ENCODE results near the gene IL12RB2.

The IL12RB2 gene

DNA sequence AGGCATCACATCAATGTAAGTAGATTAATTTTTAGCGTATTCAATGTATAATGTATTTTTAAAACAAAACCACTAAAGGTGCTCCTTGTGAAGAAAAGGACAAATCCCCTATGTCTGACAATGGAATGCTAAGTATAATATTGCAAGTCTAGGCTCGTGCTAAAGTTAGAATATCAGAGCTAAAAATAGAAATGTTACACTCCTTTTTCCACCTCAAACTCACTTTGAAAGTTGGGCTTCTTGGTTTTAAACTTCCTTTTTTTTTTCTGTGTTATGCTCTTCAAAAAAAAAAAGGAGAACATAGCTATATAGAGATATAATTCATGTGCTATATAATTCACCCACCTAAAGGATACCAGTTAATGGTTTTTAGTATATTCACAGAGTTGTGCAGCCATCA lies 126.2 kb downstream of the IL12RB2 start:
- no peaks in the 10 kb centered on the region for H3K27me3 ChIP-seq (ENCODE audit: control insufficient read depth in 1 of 2, insufficient read depth in 1 of 2, low read length in 2 of 2)
- WGBS, result no CpG with 5 or more reads among the region's 2 CpGs
- no peak overlapping the region for H3K23ac ChIP-seq (ENCODE audit: low read length in 2 of 2)
- H3K79me1 ChIP-seq (replicated peaks; ENCODE audit: low read length, poor library complexity, severe bottlenecking), result peaks cover 2% of the 10 kb centered on the region
- no peak overlapping the region for H3K9ac ChIP-seq (ENCODE audit: low read length)
- no peak overlapping the region for H2AFZ ChIP-seq (ENCODE audit: low read depth, low read length)
- H3K27ac ChIP-seq (ENCODE audit: low read length, poor library complexity, severe bottlenecking), result no peak overlapping the region
- no peak overlapping the region for H3K14ac ChIP-seq (ENCODE audit: low read length in 2 of 2)
- H3K18ac ChIP-seq (ENCODE audit: low read depth in 1 of 2, low read length in 2 of 2), result no peak overlapping the region
- H3K4me3 ChIP-seq (ENCODE audit: insufficient read depth in 1 of 2, low read depth in 1 of 2, low read length in 2 of 2), result no peak overlapping the region
- H2AK5ac ChIP-seq (ENCODE audit: low read length, severe bottlenecking), result no peak overlapping the region
- no peak overlapping the region for H2BK120ac ChIP-seq (ENCODE audit: low read depth, low read length)
- H2BK12ac ChIP-seq (ENCODE audit: low read length in 2 of 2), result no peak overlapping the region
- H3K9me3 ChIP-seq (ENCODE audit: control insufficient read depth, low read length), result no peaks in the 10 kb centered on the region
- H2BK15ac ChIP-seq (ENCODE audit: low read depth, poor library complexity, severe bottlenecking), result no peak overlapping the region
- H3K4ac ChIP-seq (ENCODE audit: low read depth in 1 of 2, low read length in 2 of 2), result no peak overlapping the region
- no peak overlapping the region for H4K91ac ChIP-seq (ENCODE audit: low read length)
- DNase-seq, result no peak
- no peaks in the 10 kb centered on the region for H3K4me1 ChIP-seq (ENCODE audit: control insufficient read depth, insufficient read depth, low read depth, low read length)
- H3K4me2 ChIP-seq (ENCODE audit: low read length, poor library complexity, severe bottlenecking), result no peak overlapping the region
- no peaks in the 10 kb centered on the region for H3K36me3 ChIP-seq (ENCODE audit: control insufficient read depth in 1 of 2, insufficient read depth in 2 of 2, low read depth in 1 of 2, low read length in 2 of 2)
- H2BK5ac ChIP-seq (ENCODE audit: low read depth, low read length, poor library complexity, severe bottlenecking), result no peak overlapping the region
- H4K8ac ChIP-seq (ENCODE audit: low read length), result no peak overlapping the region

DNA sequence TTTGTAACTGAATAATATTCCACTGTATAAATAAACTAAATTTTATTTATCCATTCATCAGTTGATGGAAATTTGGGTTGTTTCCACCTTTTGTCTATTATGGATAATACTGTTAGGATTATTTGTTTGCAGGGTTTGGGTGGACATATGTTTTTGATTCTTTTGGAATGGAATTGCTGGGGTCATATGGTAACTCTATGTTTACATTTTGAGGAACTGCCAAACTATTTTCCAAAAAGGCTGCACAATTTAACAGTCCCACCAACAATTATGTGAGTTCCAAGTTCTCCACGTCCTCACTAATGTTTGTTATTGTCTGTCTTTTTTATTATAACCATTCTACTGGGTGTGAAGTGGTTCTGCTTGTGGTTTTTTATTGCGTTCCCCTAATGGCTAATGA lies 126.8 kb downstream of the IL12RB2 start:
- no peak overlapping the region for H2BK15ac ChIP-seq (ENCODE audit: low read depth, poor library complexity, severe bottlenecking)
- H3K4me3 ChIP-seq (ENCODE audit: insufficient read depth in 1 of 2, low read depth in 1 of 2, low read length in 2 of 2), result no peak overlapping the region
- no peak overlapping the region for H4K8ac ChIP-seq (ENCODE audit: low read length)
- no peak overlapping the region for H3K9ac ChIP-seq (ENCODE audit: low read length)
- no peaks in the 10 kb centered on the region for H3K9me3 ChIP-seq (ENCODE audit: control insufficient read depth, low read length)
- H2BK12ac ChIP-seq (ENCODE audit: low read length in 2 of 2), result no peak overlapping the region
- H2BK5ac ChIP-seq (ENCODE audit: low read depth, low read length, poor library complexity, severe bottlenecking), result no peak overlapping the region
- H3K36me3 ChIP-seq (ENCODE audit: control insufficient read depth in 1 of 2, insufficient read depth in 2 of 2, low read depth in 1 of 2, low read length in 2 of 2), result no peaks in the 10 kb centered on the region
- no peak overlapping the region for H3K18ac ChIP-seq (ENCODE audit: low read depth in 1 of 2, low read length in 2 of 2)
- no CpG with 5 or more reads among the region's 2 CpGs for WGBS
- no peak overlapping the region for H3K14ac ChIP-seq (ENCODE audit: low read length in 2 of 2)
- peaks cover 1% of the 10 kb centered on the region for H3K4me1 ChIP-seq (ENCODE audit: control insufficient read depth, insufficient read depth, low read depth, low read length)
- no peak overlapping the region for H4K91ac ChIP-seq (ENCODE audit: low read length)
- no peak overlapping the region for H3K23ac ChIP-seq (ENCODE audit: low read length in 2 of 2)
- H2AFZ ChIP-seq (ENCODE audit: low read depth, low read length), result no peak overlapping the region
- no peak overlapping the region for H3K27ac ChIP-seq (ENCODE audit: low read length, poor library complexity, severe bottlenecking)
- DNase-seq, result no peak
- no peak overlapping the region for H2BK120ac ChIP-seq (ENCODE audit: low read depth, low read length)
- no peaks in the 10 kb centered on the region for H3K27me3 ChIP-seq (ENCODE audit: control insufficient read depth in 1 of 2, insufficient read depth in 1 of 2, low read length in 2 of 2)
- H3K4ac ChIP-seq (ENCODE audit: low read depth in 1 of 2, low read length in 2 of 2), result no peak overlapping the region
- H2AK5ac ChIP-seq (ENCODE audit: low read length, severe bottlenecking), result no peak overlapping the region
- peaks cover 2% of the 10 kb centered on the region for H3K79me1 ChIP-seq (replicated peaks; ENCODE audit: low read length, poor library complexity, severe bottlenecking)
- no peak overlapping the region for H3K4me2 ChIP-seq (ENCODE audit: low read length, poor library complexity, severe bottlenecking)

GRCh38 chr1:67436511-67437055 lies 128.9 kb downstream of the IL12RB2 start:
- Histone ChIP-seq H2BK12ac (ENCODE audit: low read length in 2 of 2) (no peak overlapping the region), H4K91ac (ENCODE audit: low read length) (no peak overlapping the region), H3K36me3 (ENCODE audit: control insufficient read depth in 1 of 2, insufficient read depth in 2 of 2, low read depth in 1 of 2, low read length in 2 of 2) (no peaks in the 10 kb centered on the region), H3K4me3 (ENCODE audit: insufficient read depth in 1 of 2, low read depth in 1 of 2, low read length in 2 of 2) (no peak overlapping the region), H2AK5ac (ENCODE audit: low read length, severe bottlenecking) (no peak overlapping the region), H3K4ac (ENCODE audit: low read depth in 1 of 2, low read length in 2 of 2) (no peak overlapping the region), H4K8ac (ENCODE audit: low read length) (no peak overlapping the region), H2BK120ac (ENCODE audit: low read depth, low read length) (no peak overlapping the region), H3K4me1 (ENCODE audit: control insufficient read depth, insufficient read depth, low read depth, low read length) (peaks cover 2% of the 10 kb centered on the region), H3K14ac (ENCODE audit: low read length in 2 of 2) (no peak overlapping the region), H3K23ac (ENCODE audit: low read length in 2 of 2) (no peak overlapping the region), H3K9me3 (ENCODE audit: control insufficient read depth, low read length) (no peaks in the 10 kb centered on the region), H2AFZ (ENCODE audit: low read depth, low read length) (no peak overlapping the region), H3K9ac (ENCODE audit: low read length) (no peak overlapping the region), H3K18ac (ENCODE audit: low read depth in 1 of 2, low read length in 2 of 2) (no peak overlapping the region), H3K27ac (ENCODE audit: low read length, poor library complexity, severe bottlenecking) (no peak overlapping the region), H3K4me2 (ENCODE audit: low read length, poor library complexity, severe bottlenecking) (no peak overlapping the region), H2BK5ac (ENCODE audit: low read depth, low read length, poor library complexity, severe bottlenecking) (no peak overlapping the region), H3K27me3 (ENCODE audit: control insufficient read depth in 1 of 2, insufficient read depth in 1 of 2, low read length in 2 of 2) (no peaks in the 10 kb centered on the region), H2BK15ac (ENCODE audit: low read depth, poor library complexity, severe bottlenecking) (no peak overlapping the region), H3K79me1 (replicated peaks; ENCODE audit: low read length, poor library complexity, severe bottlenecking) (peaks cover 2% of the 10 kb centered on the region)
- no peak for DNase-seq
- WGBS, result 100% methylated on average over 1 of the region's 4 CpGs

- Histone ChIP-seq H2BK15ac (ENCODE audit: low read depth, poor library complexity, severe bottlenecking) (no peak overlapping the region), H4K8ac (ENCODE audit: low read length) (no peak overlapping the region), H3K27me3 (ENCODE audit: control insufficient read depth in 1 of 2, insufficient read depth in 1 of 2, low read length in 2 of 2) (no peaks in the 10 kb centered on the region), H3K18ac (ENCODE audit: low read depth in 1 of 2, low read length in 2 of 2) (no peak overlapping the region), H2BK120ac (ENCODE audit: low read depth, low read length) (no peak overlapping the region), H3K79me1 (replicated peaks; ENCODE audit: low read length, poor library complexity, severe bottlenecking) (no peaks in the 10 kb centered on the region), H2BK12ac (ENCODE audit: low read length in 2 of 2) (no peak overlapping the region), H4K91ac (ENCODE audit: low read length) (no peak overlapping the region), H3K4me3 (ENCODE audit: insufficient read depth in 1 of 2, low read depth in 1 of 2, low read length in 2 of 2) (no peak overlapping the region), H3K4me1 (ENCODE audit: control insufficient read depth, insufficient read depth, low read depth, low read length) (peaks cover 2% of the 10 kb centered on the region), H3K9ac (ENCODE audit: low read length) (no peak overlapping the region), H3K27ac (ENCODE audit: low read length, poor library complexity, severe bottlenecking) (no peak overlapping the region), H2AK5ac (ENCODE audit: low read length, severe bottlenecking) (no peak overlapping the region), H3K9me3 (ENCODE audit: control insufficient read depth, low read length) (no peaks in the 10 kb centered on the region), H3K4ac (ENCODE audit: low read depth in 1 of 2, low read length in 2 of 2) (no peak overlapping the region), H2AFZ (ENCODE audit: low read depth, low read length) (no peak overlapping the region), H3K23ac (ENCODE audit: low read length in 2 of 2) (no peak overlapping the region), H3K14ac (ENCODE audit: low read length in 2 of 2) (no peak overlapping the region), H3K36me3 (ENCODE audit: control insufficient read depth in 1 of 2, insufficient read depth in 2 of 2, low read depth in 1 of 2, low read length in 2 of 2) (no peaks in the 10 kb centered on the region), H2BK5ac (ENCODE audit: low read depth, low read length, poor library complexity, severe bottlenecking) (no peak overlapping the region), H3K4me2 (ENCODE audit: low read length, poor library complexity, severe bottlenecking) (no peak overlapping the region)
- 88% methylated on average over 2 of the region's 2 CpGs for WGBS
- DNase-seq, result no peak
These were observed 130.3 kb downstream of the IL12RB2 start for GRCh38 chr1:67437961-67438360.

Data from mesenchymal stem cell (in vitro differentiated cells and primary cell).